ENCODE measurements around the gene LRRC40. TPM values are rescaled to one million over a fixed set of nuclear protein-coding genes. Genes with fewer than 3 reads are reported as not detected.
"Not testable (repeated sequence)": the region's sequence is repeated elsewhere in the genome, so short reads cannot be mapped to it uniquely, and the experiment has no call there.

Gene LRRC40
- total and polyA plus RNA-seq, 2 donors from 2014 or later: 7.5 to 13.3 TPM

- Histone ChIP-seq H3K36me3 (ENCODE audit: control insufficient read depth in 2 of 3, insufficient read depth in 3 of 3, low read length in 3 of 3) (no peaks in the 10 kb centered on the region), H3K9me3 (ENCODE audit: control insufficient read depth in 2 of 3, insufficient read depth in 1 of 3, low read length in 3 of 3) (peaks cover 0 to 2% (median 0%) of the 10 kb centered on the region in 3 donors), H3K27ac (ENCODE audit: low read depth in 2 of 2, low read length in 2 of 2) (no peak overlapping the region), H3K4me3 (ENCODE audit: low read length in 3 of 3) (no peak overlapping the region), H3K4me1 (ENCODE audit: control insufficient read depth in 2 of 3, insufficient read depth in 2 of 3, low read depth in 1 of 3, low read length in 3 of 3) (no peaks in the 10 kb centered on the region), H3K9ac (ENCODE audit: low read length in 3 of 3) (no peak overlapping the region), H3K27me3 (ENCODE audit: control insufficient read depth, insufficient read depth, low read length) (no peaks in the 10 kb centered on the region)
- DNase-seq: no peak
- intact Hi-C loops (cut with DNase I): no loop called here
- no peak for TF ChIP-seq CTCF (IDR thresholded peaks at IDR 0.05; ENCODE audit: borderline replicate concordance, extremely low read depth, insufficient read depth)
- no peak for FAIRE-seq
Measured at GRCh38 chr1:70188522-70188921, 16.9 kb downstream of the LRRC40 start.

- FAIRE-seq; H3K27me3 ChIP-seq (ENCODE audit: control insufficient read depth, insufficient read depth, low read length); H3K27ac ChIP-seq (ENCODE audit: low read depth in 2 of 2, low read length in 2 of 2); H3K9ac ChIP-seq (ENCODE audit: low read length in 3 of 3); H3K36me3 ChIP-seq (ENCODE audit: control insufficient read depth in 2 of 3, insufficient read depth in 3 of 3, low read length in 3 of 3); H3K4me1 ChIP-seq (ENCODE audit: control insufficient read depth in 2 of 3, insufficient read depth in 2 of 3, low read depth in 1 of 3, low read length in 3 of 3); DNase-seq; H3K4me3 ChIP-seq (ENCODE audit: low read length in 3 of 3); intact Hi-C loops (cut with DNase I); H3K9me3 ChIP-seq (ENCODE audit: control insufficient read depth in 2 of 3, insufficient read depth in 1 of 3, low read length in 3 of 3): not testable (repeated sequence)
Measured at GRCh38 chr1:70185181-70185580, 20.2 kb downstream of the LRRC40 start.

- H3K27me3 ChIP-seq (ENCODE audit: control insufficient read depth, insufficient read depth, low read length): no peaks in the 10 kb centered on the region
- no peak overlapping the region for H3K9ac ChIP-seq (ENCODE audit: low read length in 3 of 3)
- DNase-seq (no peak), FAIRE-seq (no peak)
- no peak for TF ChIP-seq CTCF (IDR thresholded peaks at IDR 0.05; ENCODE audit: borderline replicate concordance, extremely low read depth, insufficient read depth)
- H3K4me1 ChIP-seq (ENCODE audit: control insufficient read depth in 2 of 3, insufficient read depth in 2 of 3, low read depth in 1 of 3, low read length in 3 of 3): no peaks in the 10 kb centered on the region
- no peak overlapping the region for H3K4me3 ChIP-seq (ENCODE audit: low read length in 3 of 3)
- H3K9me3 ChIP-seq (ENCODE audit: control insufficient read depth in 2 of 3, insufficient read depth in 1 of 3, low read length in 3 of 3): no peaks in the 10 kb centered on the region
- intact Hi-C loops (cut with DNase I): no loop called here
- H3K27ac ChIP-seq (ENCODE audit: low read depth in 2 of 2, low read length in 2 of 2): no peak overlapping the region
- H3K36me3 ChIP-seq (ENCODE audit: control insufficient read depth in 2 of 3, insufficient read depth in 3 of 3, low read length in 3 of 3): peaks cover 0 to 5% (median 0%) of the 10 kb centered on the region in 3 donors
Measured at GRCh38 chr1:70171512-70171911, 33.9 kb downstream of the LRRC40 start.

GRCh38 chr1:70169018-70169839 is 36.1 kb downstream of the LRRC40 start:
- intact Hi-C loops (cut with DNase I): no loop called here
- no peak for TF ChIP-seq CTCF (IDR thresholded peaks at IDR 0.05; ENCODE audit: borderline replicate concordance, extremely low read depth, insufficient read depth)

More at GRCh38 chr1:70169018-70169839, 36.1 kb downstream of the LRRC40 start:
- Histone ChIP-seq H3K9ac (ENCODE audit: low read length in 3 of 3) (no peak overlapping the region), H3K27ac (ENCODE audit: low read depth in 2 of 2, low read length in 2 of 2) (no peak overlapping the region), H3K4me3 (ENCODE audit: low read length in 3 of 3) (no peak overlapping the region), H3K9me3 (ENCODE audit: control insufficient read depth in 2 of 3, insufficient read depth in 1 of 3, low read length in 3 of 3) (no peaks in the 10 kb centered on the region), H3K36me3 (ENCODE audit: control insufficient read depth in 2 of 3, insufficient read depth in 3 of 3, low read length in 3 of 3) (peaks cover 0 to 5% (median 0%) of the 10 kb centered on the region in 3 donors), H3K27me3 (ENCODE audit: control insufficient read depth, insufficient read depth, low read length) (no peaks in the 10 kb centered on the region), H3K4me1 (ENCODE audit: control insufficient read depth in 2 of 3, insufficient read depth in 2 of 3, low read depth in 1 of 3, low read length in 3 of 3) (no peaks in the 10 kb centered on the region)
- FAIRE-seq: no peak
- DNase-seq: no peak

Measured in kidney (tissue), 14 donors.